Measurements from ENCODE around the gene MTM1. TPM values are rescaled to one million over a fixed set of nuclear protein-coding genes. Genes with fewer than 3 reads are reported as not detected.

The MTM1 gene
- total and polyA plus RNA-seq, 2 donors (not counting 1 experiment from before 2014, with no cell fraction given), result 8.7 to 29.8 TPM

- Histone ChIP-seq H3K4me3 (ENCODE audit: control extremely low read depth in 1 of 5, extremely low read depth in 1 of 5, insufficient read depth in 1 of 5, low read depth in 2 of 5, low read length in 4 of 5) (no peak overlapping the region), H3K36me3 (replicated peaks in 1 of 2; ENCODE audit: control extremely low read depth in 1 of 2, control insufficient read depth in 1 of 2, extremely low read depth in 1 of 2, insufficient read depth in 2 of 2, low read length in 1 of 2) (peaks cover 0 to 59% of the 10 kb centered on the region in 2 experiments), H2AFZ (ENCODE audit: insufficient read depth, low read depth, low read length, poor library complexity, severe bottlenecking) (no peak overlapping the region), H4K20me1 (ENCODE audit: control insufficient read depth, insufficient read depth, low read length, poor library complexity, severe bottlenecking) (peaks cover 17% of the 10 kb centered on the region), H3K79me2 (ENCODE audit: control insufficient read depth, insufficient read depth, low read length) (no peaks in the 10 kb centered on the region), H3K9me3 (ENCODE audit: control extremely low read depth in 1 of 3, control insufficient read depth in 2 of 3, insufficient read depth in 1 of 3, low read length in 2 of 3) (no peaks in the 10 kb centered on the region), H3K9ac (ENCODE audit: low read length) (no peak overlapping the region), H3K4me1 (ENCODE audit: control insufficient read depth in 2 of 2, insufficient read depth in 2 of 2, low read length in 2 of 2) (peaks cover 0 to 3% of the 10 kb centered on the region in 2 donors), H3K27ac (ENCODE audit: low read length in 2 of 2) (no peak overlapping the region), H3K4me2 (replicated peaks; ENCODE audit: low read depth, low read length, poor library complexity, severe bottlenecking) (no peak overlapping the region), H3K27me3 (replicated peaks in 1 of 4; ENCODE audit: control extremely low read depth in 1 of 4, control insufficient read depth in 3 of 4, insufficient read depth in 4 of 4, low read length in 3 of 4) (no peaks in the 10 kb centered on the region)
- POLR2A ChIA-PET, result no interaction called here
- WGBS (ENCODE audit: insufficient coverage), result no CpG with 5 or more reads among the region's 1 CpG
- ATAC-seq (ENCODE audit: low read depth) (no peak), DNase-seq (no peak)
- TF ChIP-seq EZH2 (IDR thresholded peaks at IDR 0.05; ENCODE audit: borderline replicate concordance, insufficient read depth, low read depth, low read length, poor library complexity, severe bottlenecking) (no peak), CTCF (IDR thresholded peaks at IDR 0.05) (no peak)
- CTCF ChIA-PET, result interaction anchor here (2.7 kb wide), 1 partner anchor 12 kb away, joined by 8 read pairs; no protein-coding TSS in a partner anchor
- intact Hi-C loops (cut with micrococcal nuclease), result no loop called here
- no peaks in the 10 kb centered on the region for H3K9me3 Mint-ChIP-seq (ENCODE audit: insufficient read depth)
- H3K27ac Mint-ChIP-seq, result no peak overlapping the region
- no peaks in the 10 kb centered on the region for H3K27me3 Mint-ChIP-seq
- H3K4me3 Mint-ChIP-seq, result no peak overlapping the region
- H3K4me1 Mint-ChIP-seq, result peaks cover 7% of the 10 kb centered on the region
Measured at GRCh38 chrX:150599226-150599625, 30.8 kb downstream of the MTM1 start.

DNA sequence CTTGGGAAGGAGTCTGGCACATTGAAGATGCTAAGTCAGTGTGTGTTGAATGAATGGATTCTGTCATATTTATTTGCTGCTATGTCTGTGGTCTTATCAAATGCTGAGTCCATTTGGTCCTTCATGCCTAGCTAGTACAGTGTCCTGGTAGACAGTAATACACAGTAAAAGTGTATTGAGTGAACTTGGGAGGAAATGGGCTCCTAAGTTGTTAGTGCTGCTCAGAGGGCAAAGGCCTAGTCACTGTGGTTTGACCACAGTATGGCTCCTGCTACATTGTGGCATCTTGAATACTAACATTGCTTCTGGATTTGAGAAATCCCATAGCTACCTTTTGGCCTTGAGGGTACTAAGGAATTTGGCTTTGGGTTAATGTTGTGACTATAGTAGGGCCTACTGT lies 33.9 kb downstream of the MTM1 start:
- H3K27ac Mint-ChIP-seq, result no peak overlapping the region
- TF ChIP-seq CTCF (IDR thresholded peaks at IDR 0.05) (no peak), EZH2 (IDR thresholded peaks at IDR 0.05; ENCODE audit: borderline replicate concordance, insufficient read depth, low read depth, low read length, poor library complexity, severe bottlenecking) (no peak)
- POLR2A ChIA-PET, result no interaction called here
- no peaks in the 10 kb centered on the region for H4K20me1 ChIP-seq (ENCODE audit: control insufficient read depth, insufficient read depth, low read length, poor library complexity, severe bottlenecking)
- no peak overlapping the region for H3K4me2 ChIP-seq (replicated peaks; ENCODE audit: low read depth, low read length, poor library complexity, severe bottlenecking)
- no peak overlapping the region for H2AFZ ChIP-seq (ENCODE audit: insufficient read depth, low read depth, low read length, poor library complexity, severe bottlenecking)
- H3K4me1 Mint-ChIP-seq, result peaks cover 2% of the 10 kb centered on the region
- ATAC-seq (ENCODE audit: low read depth) (no peak), DNase-seq (no peak)
- no peak overlapping the region for H3K9ac ChIP-seq (ENCODE audit: low read length)
- H3K27me3 Mint-ChIP-seq, result no peaks in the 10 kb centered on the region
- H3K27me3 ChIP-seq (replicated peaks in 1 of 4; ENCODE audit: control extremely low read depth in 1 of 4, control insufficient read depth in 3 of 4, insufficient read depth in 4 of 4, low read length in 3 of 4), result no peaks in the 10 kb centered on the region
- no peaks in the 10 kb centered on the region for H3K4me1 ChIP-seq (ENCODE audit: control insufficient read depth in 2 of 2, insufficient read depth in 2 of 2, low read length in 2 of 2)
- H3K27ac ChIP-seq (ENCODE audit: low read length in 2 of 2), result no peak overlapping the region
- H3K4me3 ChIP-seq (ENCODE audit: control extremely low read depth in 1 of 5, extremely low read depth in 1 of 5, insufficient read depth in 1 of 5, low read depth in 2 of 5, low read length in 4 of 5), result no peak overlapping the region
- intact Hi-C loops (cut with micrococcal nuclease), result no loop called here
- peaks cover 0 to 51% of the 10 kb centered on the region in 2 experiments for H3K36me3 ChIP-seq (replicated peaks in 1 of 2; ENCODE audit: control extremely low read depth in 1 of 2, control insufficient read depth in 1 of 2, extremely low read depth in 1 of 2, insufficient read depth in 2 of 2, low read length in 1 of 2)
- H3K79me2 ChIP-seq (ENCODE audit: control insufficient read depth, insufficient read depth, low read length), result no peaks in the 10 kb centered on the region
- no peaks in the 10 kb centered on the region for H3K9me3 Mint-ChIP-seq (ENCODE audit: insufficient read depth)
- H3K4me3 Mint-ChIP-seq, result no peak overlapping the region
- CTCF ChIA-PET, result interaction anchor here (1.7 kb wide), 1 partner anchor 153 kb away, joined by 3 read pairs; no protein-coding TSS in a partner anchor
- no peaks in the 10 kb centered on the region for H3K9me3 ChIP-seq (ENCODE audit: control extremely low read depth in 1 of 3, control insufficient read depth in 2 of 3, insufficient read depth in 1 of 3, low read length in 2 of 3)

Measured in B cell (primary cell).